AG10803 (cell line): ENCODE measurements around the gene JAML.

Source experiments
- DNase-seq: peaks from one replicate; pipeline ENCODE4 v3.0.0; 2010; ENCODE audit warnings: low read depth
- H3K4me3 ChIP-seq: 2 replicates; pipeline ENCODE4 v1.5.1; 2011; ENCODE audit warnings: mild to moderate bottlenecking, low read length, control low read depth
- CTCF ChIP-seq: conservative IDR thresholded peaks from 2 replicates; pipeline ENCODE4 v1.5.1; 2011; ENCODE audit warnings: mild to moderate bottlenecking, low read length, control low read depth, inconsistent platforms

Gene JAML

GRCh38 chr11:118240999-118241763 lies 16.4 kb upstream of the JAML start:
- no peak for TF ChIP-seq CTCF
- H3K4me3 ChIP-seq, result no peak overlapping the region
- no peak for DNase-seq

- H3K4me3 ChIP-seq, result no peak overlapping the region
- no peak for DNase-seq
- no peak for TF ChIP-seq CTCF
Observed at GRCh38 chr11:118239509-118240205, 14.8 kb upstream of the JAML start.

GRCh38 chr11:118238929-118239328 lies 14.1 kb upstream of the JAML start:
- no peak for DNase-seq
- H3K4me3 ChIP-seq, result no peak overlapping the region
- TF ChIP-seq CTCF, result no peak

- TF ChIP-seq CTCF, result no peak
- no peak for DNase-seq
Observed at GRCh38 chr11:118238421-118238820, 13.6 kb upstream of the JAML start.

GRCh38 chr11:118236170-118236569 lies 11.4 kb upstream of the JAML start:
- no peak overlapping the region for H3K4me3 ChIP-seq
- TF ChIP-seq CTCF, result no peak
- DNase-seq, result no peak

More at GRCh38 chr11:118238421-118238820, 13.6 kb upstream of the JAML start:
- no peak overlapping the region for H3K4me3 ChIP-seq

GRCh38 chr11:118234833-118235232 lies 10.0 kb upstream of the JAML start:
- H3K4me3 ChIP-seq, result no peak overlapping the region
- no peak for DNase-seq
- TF ChIP-seq CTCF, result no peak

GRCh38 chr11:118233850-118234249 lies 9.0 kb upstream of the JAML start:
- no peak for TF ChIP-seq CTCF

More at GRCh38 chr11:118233850-118234249, 9.0 kb upstream of the JAML start:
- no peak overlapping the region for H3K4me3 ChIP-seq
- no peak for DNase-seq
